ENCODE results near the gene ATP9A.

The ATP9A gene

GRCh38 chr20:51594236-51595057 lies 173.7 kb downstream of the ATP9A start:
- no peak for DNase-seq

GRCh38 chr20:51593584-51593983 lies 174.6 kb downstream of the ATP9A start:
- DNase-seq = no peak

GRCh38 chr20:51592564-51592963 lies 175.6 kb downstream of the ATP9A start:
- no peak for DNase-seq

GRCh38 chr20:51591871-51592270 lies 176.3 kb downstream of the ATP9A start:
- DNase-seq = no peak

- DNase-seq = no peak
These were observed 179.4 kb downstream of the ATP9A start for GRCh38 chr20:51588762-51589161.

- DNase-seq = no peak
These were observed 181.0 kb downstream of the ATP9A start for GRCh38 chr20:51587145-51587544.

GRCh38 chr20:51586005-51586440 lies 182.2 kb downstream of the ATP9A start:
- DNase-seq = no peak

GRCh38 chr20:51585148-51585547 lies 183.0 kb downstream of the ATP9A start:
- DNase-seq = no peak

- no peak for DNase-seq
These were observed 183.5 kb downstream of the ATP9A start for GRCh38 chr20:51584737-51585136.

- DNase-seq = no peak
These were observed 184.1 kb downstream of the ATP9A start for GRCh38 chr20:51584116-51584515.

- no peak for DNase-seq
These were observed 184.7 kb downstream of the ATP9A start for GRCh38 chr20:51583499-51583898.

GRCh38 chr20:51583073-51583472 lies 185.1 kb downstream of the ATP9A start:
- DNase-seq = no peak

- no peak for DNase-seq
These were observed 186.6 kb downstream of the ATP9A start for GRCh38 chr20:51581571-51581970.

GRCh38 chr20:51579137-51579536 lies 189.1 kb downstream of the ATP9A start:
- DNase-seq = no peak

- no peak for DNase-seq
These were observed 190.1 kb downstream of the ATP9A start for GRCh38 chr20:51578145-51578459.

- DNase-seq = no peak
These were observed 190.6 kb downstream of the ATP9A start for GRCh38 chr20:51577432-51578144.

- no peak for DNase-seq
These were observed 192.7 kb downstream of the ATP9A start for GRCh38 chr20:51575486-51575885.

- DNase-seq = peak; percentile 41
These were observed 193.7 kb downstream of the ATP9A start for GRCh38 chr20:51574248-51575033.

- DNase-seq = no peak
These were observed 194.5 kb downstream of the ATP9A start for GRCh38 chr20:51573576-51574243.

- no peak for DNase-seq
These were observed 196.8 kb downstream of the ATP9A start for GRCh38 chr20:51571460-51571794.

GRCh38 chr20:51570739-51571459 lies 197.3 kb downstream of the ATP9A start:
- no peak for DNase-seq
